Transverse colon (tissue), 4 donors: ENCODE measurements around the gene KLF1.

Experiments used
- CTCF ChIP-seq, 5 experiments: fragments of 200-600 bp in 3 of 5; fragments of 450-650 bp in 2 of 5; sonication (generic) in 3 of 5; IDR thresholded peaks; 1 replicate in 2 of 5; 2 replicates in 3 of 5; pipeline ENCODE4 v1.5.1; 2016 to 2017; ENCODE audit warnings: antibody characterized with exemption in 5 of 5, inconsistent platforms in 3 of 5, mild to moderate bottlenecking in 2 of 5, moderate library complexity in 1 of 5
- EP300 ChIP-seq: sonication (generic); formaldehyde crosslinking; IDR thresholded peaks from one replicate; pipeline ENCODE4 v1.6.1; 2017; ENCODE audit warnings: antibody characterized with exemption, low read depth
- POLR2A ChIP-seq: fragments of 450-650 bp; IDR thresholded peaks from one replicate; pipeline ENCODE4 v1.6.1; 2016; ENCODE audit warnings: antibody characterized with exemption, mild to moderate bottlenecking, moderate library complexity
- POLR2AphosphoS5 ChIP-seq, 3 donors: sonication (generic); formaldehyde crosslinking; IDR thresholded peaks; one replicate each; pipeline ENCODE4 v1.6.1; 2016; ENCODE audit warnings: antibody characterized with exemption in 3 of 3

- TF ChIP-seq POLR2A (no peak), CTCF (IDR thresholded peaks at IDR 0.05) (no peak), EP300 (no peak), POLR2AphosphoS5 (IDR thresholded peaks at IDR 0.05) (no peak)
Measured at GRCh38 chr19:12865746-12866415, 21.1 kb downstream of the KLF1 start.
